Upper lobe of left lung (tissue), 6 donors: ENCODE measurements around the gene RCC2. TPM values are rescaled to one million over a fixed set of nuclear protein-coding genes. Genes with fewer than 3 reads are reported as not detected.

ENCODE experiments used
- ATAC-seq, 2 donors: fragments of 200-7000 bp; cut with Tn5 transposase; one replicate each; pipeline ENCODE4 v1.9.1; 2022; ENCODE audit warnings: mild to moderate bottlenecking in 2 of 2, moderate library complexity in 2 of 2; ENCODE audit not compliant: low FRiP score in 2 of 2
- DNase-seq, 2 donors: peaks; one replicate each; pipeline ENCODE4 v3.0.0-alpha.2; 2019 to 2020
- H3K27ac ChIP-seq, 4 donors: fragments of 200-600 bp; sonication (generic); one replicate each; pipeline ENCODE4 v1.5.1; 2016 to 2019
- H3K27me3 ChIP-seq, 4 donors: fragments of 200-600 bp; sonication (generic); one replicate each; pipeline ENCODE4 v1.5.1; 2017 to 2019
- H3K36me3 ChIP-seq, 4 donors: fragments of 200-600 bp; sonication (generic); one replicate each; pipeline ENCODE4 v1.5.1; 2016 to 2019
- H3K4me1 ChIP-seq, 4 donors: fragments of 200-600 bp; sonication (generic); one replicate each; pipeline ENCODE4 v1.5.1; 2018 to 2019
- H3K4me3 ChIP-seq, 4 donors: fragments of 200-600 bp; sonication (generic); one replicate each; pipeline ENCODE4 v1.5.1; 2017 to 2019; ENCODE audit warnings: mild to moderate bottlenecking in 2 of 4, moderate library complexity in 1 of 4
- H3K9me3 ChIP-seq, 4 donors: fragments of 200-600 bp; sonication (generic); one replicate each; pipeline ENCODE4 v1.5.1; 2018 to 2019
- EP300 ChIP-seq, 4 donors: sonication (generic); formaldehyde crosslinking; IDR thresholded peaks; one replicate each; pipeline ENCODE4 v1.5.1; 2017; ENCODE audit warnings: antibody characterized with exemption in 4 of 4, control low read depth in 2 of 4
- POLR2A ChIP-seq, 4 donors: fragments of 450-650 bp; IDR thresholded peaks; one replicate each; pipeline ENCODE4 v1.5.1; 2016 to 2017; ENCODE audit warnings: antibody characterized with exemption in 4 of 4, mild to moderate bottlenecking in 2 of 4
- POLR2AphosphoS5 ChIP-seq, 2 donors: sonication (generic); formaldehyde crosslinking; IDR thresholded peaks; one replicate each; pipeline ENCODE4 v1.5.1; 2017; ENCODE audit warnings: antibody characterized with exemption in 2 of 2
- WGBS, 2 donors: methylation state at CpG; one replicate each; pipeline ENCODE4 v1.1.5; 2017 to 2018; 5-methylcytosine and 5-hydroxymethylcytosine counted together
- total RNA-seq, 6 donors: library from RNA; depleted of rRNA in 4 of 6; stranded (reverse); fragments of >200 nt in 4 of 6; gene quantifications; one replicate each; pipeline versions ENCODE4 v1.1.0 to v1.2.1, GENCODE V29; 2016 to 2021
- TF ChIP-seq, protein P1 (sequence below), 6 experiments: fragments of 450-650 bp in 4 of 6; fragments of 200-600 bp in 2 of 6; sonication (generic) in 2 of 6; IDR thresholded peaks; one replicate each; pipeline ENCODE4 v1.5.1; 2016 to 2019; ENCODE audit warnings: antibody characterized with exemption in 6 of 6
- donor health status: DM: no; HTN: no; CAD: no; lungs with moderate emphysema.
- donor health status: DM: no; HTN: yes; CAD: no; lungs with severe emphysema.

RCC2 gene
- total RNA-seq, 6 donors from 2014 or later, result 32.1 to 66.2 (median 47.7) TPM

DNA sequence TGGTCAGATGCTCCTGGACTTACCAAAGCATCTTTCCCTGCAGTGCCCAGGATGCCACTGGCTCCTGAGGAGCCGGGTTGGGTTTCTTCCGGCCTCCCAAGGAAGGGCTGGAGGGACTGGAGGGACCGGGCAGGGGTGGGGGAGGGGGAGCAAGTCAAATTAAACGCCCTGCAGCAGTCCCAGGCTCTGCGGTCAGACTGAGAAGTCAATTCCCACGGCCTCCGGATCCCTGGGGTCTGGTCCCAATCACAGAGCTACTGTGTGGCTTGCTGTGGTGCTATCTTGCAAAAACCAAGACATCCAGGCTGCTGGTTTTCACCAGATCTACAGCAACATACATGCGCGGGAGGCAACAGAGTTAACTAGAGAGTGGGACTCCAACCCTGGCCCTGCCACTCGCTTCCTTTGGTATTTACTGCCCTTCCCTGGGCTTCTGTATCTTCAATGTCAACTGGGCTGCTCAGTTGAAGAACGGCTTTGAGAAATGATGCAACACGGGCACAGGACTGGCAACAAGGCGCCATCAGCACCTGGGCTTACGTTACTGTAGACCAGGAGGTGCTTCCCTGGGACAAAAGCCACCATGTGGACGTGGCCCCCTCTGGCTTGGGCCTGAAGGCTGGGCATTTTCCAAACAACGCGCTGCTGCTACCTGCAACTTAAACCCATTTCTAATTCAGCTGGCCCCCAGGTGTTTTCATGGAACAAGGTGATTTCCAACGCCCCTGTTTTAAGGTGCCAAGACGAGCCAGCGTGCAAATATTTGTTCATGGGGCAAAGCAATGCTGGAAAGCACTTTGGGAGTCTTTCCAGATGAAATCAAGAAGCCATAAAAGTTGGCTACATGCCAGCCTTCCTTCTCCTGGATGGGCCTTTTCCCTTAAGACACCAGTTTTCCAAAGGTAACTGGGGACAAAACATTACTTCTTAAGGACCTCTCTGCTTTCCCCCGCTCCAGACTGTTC, 11.5 kb downstream of the RCC2 start:
- Histone ChIP-seq H3K27ac (no peak overlapping the region), H3K36me3 (peaks cover 12 to 73% (median 50%) of the 10 kb centered on the region in 4 donors), H3K27me3 (no peaks in the 10 kb centered on the region), H3K4me3 (no peak overlapping the region), H3K9me3 (no peaks in the 10 kb centered on the region), H3K4me1 (peaks cover 0 to 31% (median 18%) of the 10 kb centered on the region in 4 donors)
- no peak for ATAC-seq
- 77 to 81% methylated on average over 14 to 21 of the region's 21 CpGs for WGBS, 2 donors
- DNase-seq, result no peak
- no peak for TF ChIP-seq EP300 (IDR thresholded peaks at IDR 0.05)
- TF ChIP-seq, protein P1, sequence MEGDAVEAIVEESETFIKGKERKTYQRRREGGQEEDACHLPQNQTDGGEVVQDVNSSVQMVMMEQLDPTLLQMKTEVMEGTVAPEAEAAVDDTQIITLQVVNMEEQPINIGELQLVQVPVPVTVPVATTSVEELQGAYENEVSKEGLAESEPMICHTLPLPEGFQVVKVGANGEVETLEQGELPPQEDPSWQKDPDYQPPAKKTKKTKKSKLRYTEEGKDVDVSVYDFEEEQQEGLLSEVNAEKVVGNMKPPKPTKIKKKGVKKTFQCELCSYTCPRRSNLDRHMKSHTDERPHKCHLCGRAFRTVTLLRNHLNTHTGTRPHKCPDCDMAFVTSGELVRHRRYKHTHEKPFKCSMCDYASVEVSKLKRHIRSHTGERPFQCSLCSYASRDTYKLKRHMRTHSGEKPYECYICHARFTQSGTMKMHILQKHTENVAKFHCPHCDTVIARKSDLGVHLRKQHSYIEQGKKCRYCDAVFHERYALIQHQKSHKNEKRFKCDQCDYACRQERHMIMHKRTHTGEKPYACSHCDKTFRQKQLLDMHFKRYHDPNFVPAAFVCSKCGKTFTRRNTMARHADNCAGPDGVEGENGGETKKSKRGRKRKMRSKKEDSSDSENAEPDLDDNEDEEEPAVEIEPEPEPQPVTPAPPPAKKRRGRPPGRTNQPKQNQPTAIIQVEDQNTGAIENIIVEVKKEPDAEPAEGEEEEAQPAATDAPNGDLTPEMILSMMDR (IDR thresholded peaks at IDR 0.05), result no peak
- TF ChIP-seq POLR2AphosphoS5 (IDR thresholded peaks at IDR 0.05), result no peak
- TF ChIP-seq POLR2A (IDR thresholded peaks at IDR 0.05), result no peak

DNA sequence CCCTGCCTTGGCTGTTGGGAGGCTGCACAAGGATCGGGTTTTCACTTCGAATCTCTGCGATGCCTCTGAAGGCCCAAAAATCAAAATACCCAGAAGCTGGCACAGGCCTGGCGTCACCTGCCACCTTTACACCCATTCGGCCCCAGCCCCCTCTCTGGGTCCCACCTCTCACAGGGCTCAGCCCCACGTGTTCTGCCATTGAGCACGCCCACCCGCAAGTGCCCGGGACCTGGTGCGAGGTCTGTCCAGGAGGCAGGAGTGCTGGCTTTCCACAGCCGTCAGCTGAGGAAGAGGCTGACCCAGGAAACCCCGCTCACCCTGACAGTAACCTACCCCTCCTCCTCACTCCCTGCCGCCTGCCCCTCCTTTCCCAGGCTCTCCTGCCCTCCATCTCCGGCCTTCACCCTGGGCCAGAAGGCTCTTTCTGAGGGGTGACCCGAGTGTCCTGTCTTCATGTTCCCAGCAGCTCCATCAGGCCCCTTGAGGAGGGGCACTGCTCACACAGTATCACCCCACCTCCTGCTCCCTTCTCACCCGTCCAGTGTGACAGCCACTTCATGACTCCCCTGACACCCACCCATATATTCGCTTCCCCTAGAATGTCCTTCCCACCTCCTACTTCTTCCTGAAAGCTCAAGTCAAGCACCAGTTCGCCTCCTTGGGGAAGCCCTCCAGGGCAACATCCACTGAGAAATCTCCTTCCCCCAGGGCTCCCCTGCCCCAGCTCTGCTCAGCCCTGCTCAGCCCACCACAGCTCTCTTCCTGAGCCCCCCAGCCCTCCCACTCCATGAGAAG, 13.5 kb downstream of the RCC2 start:
- TF ChIP-seq POLR2A (IDR thresholded peaks at IDR 0.05) (no peak), POLR2AphosphoS5 (IDR thresholded peaks at IDR 0.05) (no peak), EP300 (IDR thresholded peaks at IDR 0.05) (no peak)
- TF ChIP-seq, protein P1 (IDR thresholded peaks at IDR 0.05), result no peak
- WGBS, 2 donors, result 89 to 95% methylated on average over 13 to 18 of the region's 18 CpGs
- H3K36me3 ChIP-seq, result peaks cover 16 to 88% (median 61%) of the 10 kb centered on the region in 4 donors

DNA sequence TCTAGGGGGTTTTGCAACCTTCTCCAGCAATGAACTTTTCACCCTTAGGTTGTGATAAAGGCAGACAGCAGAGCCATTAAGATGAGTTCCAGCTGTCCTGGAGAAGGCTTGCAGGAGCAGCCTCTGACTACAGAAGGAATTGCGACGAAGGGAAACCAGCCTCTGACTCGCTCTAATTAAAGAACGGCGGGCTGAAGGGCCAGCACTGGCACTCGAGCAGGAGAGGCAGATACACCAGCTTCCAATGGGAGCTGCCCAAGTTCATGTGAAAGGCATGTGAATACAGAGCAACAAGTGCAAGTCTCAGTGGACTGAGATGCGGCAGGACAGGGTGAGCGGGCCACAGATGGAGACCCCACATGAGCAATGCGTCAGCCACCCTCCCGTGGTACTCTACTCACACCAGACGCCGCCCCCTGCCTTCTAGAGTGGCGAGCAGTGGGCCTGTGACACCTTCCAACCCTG, 15.7 kb downstream of the RCC2 start:
- Histone ChIP-seq H3K4me1 (peaks cover 0 to 16% (median 8%) of the 10 kb centered on the region in 4 donors), H3K36me3 (peaks cover 22 to 97% (median 66%) of the 10 kb centered on the region in 4 donors), H3K4me3 (no peak overlapping the region), H3K27ac (peak overlapping the region in 2 of 4 donors; percentile 4 to 52), H3K9me3 (no peaks in the 10 kb centered on the region), H3K27me3 (no peaks in the 10 kb centered on the region)
- ATAC-seq (no peak), DNase-seq (no peak)
- WGBS, 2 donors, result 81 to 90% methylated on average over 11 to 13 of the region's 13 CpGs
- TF ChIP-seq POLR2AphosphoS5 (IDR thresholded peaks at IDR 0.05) (no peak), EP300 (IDR thresholded peaks at IDR 0.05) (no peak)

More for the DNA sequence above, 13.5 kb downstream of the RCC2 start:
- Histone ChIP-seq H3K4me3 (no peak overlapping the region), H3K27me3 (no peaks in the 10 kb centered on the region), H3K4me1 (peaks cover 0 to 31% (median 11%) of the 10 kb centered on the region in 4 donors), H3K27ac (no peak overlapping the region), H3K9me3 (no peaks in the 10 kb centered on the region)
- DNase-seq (no peak), ATAC-seq (no peak)

DNA sequence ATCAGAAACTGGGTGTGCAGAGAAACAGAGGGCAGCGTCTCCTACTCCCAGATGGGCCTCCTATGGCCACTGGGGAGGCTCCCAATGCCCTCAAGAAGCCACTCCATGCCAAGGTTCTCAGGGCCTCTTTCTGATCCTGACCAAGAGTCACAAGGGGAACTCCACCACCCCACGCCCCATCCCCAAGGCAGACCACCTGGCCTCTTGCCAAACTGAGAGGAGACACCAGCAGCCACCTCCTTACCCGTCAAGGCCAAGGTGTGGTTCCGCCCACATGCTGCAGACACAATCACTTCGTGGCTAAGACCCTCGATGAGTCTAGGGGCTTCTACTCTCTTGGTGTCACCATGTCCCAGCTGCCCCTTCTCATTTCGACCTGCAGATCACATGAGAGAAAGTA, 17.0 kb downstream of the RCC2 start:
- H3K4me1 ChIP-seq, result peaks cover 0 to 5% (median under 1%) of the 10 kb centered on the region in 4 donors
- WGBS, 2 donors, result 62 to 78% methylated on average over 4 to 7 of the region's 7 CpGs
- H3K9me3 ChIP-seq, result no peaks in the 10 kb centered on the region
- ATAC-seq (no peak), DNase-seq (no peak)
- no peak overlapping the region for H3K4me3 ChIP-seq
- TF ChIP-seq POLR2AphosphoS5 (IDR thresholded peaks at IDR 0.05), result no peak
- TF ChIP-seq POLR2A (IDR thresholded peaks at IDR 0.05), result no peak
- TF ChIP-seq, protein P1 (IDR thresholded peaks at IDR 0.05), result no peak
- TF ChIP-seq EP300 (IDR thresholded peaks at IDR 0.05), result no peak
- H3K27ac ChIP-seq, result no peak overlapping the region
- H3K36me3 ChIP-seq, result peaks cover 17 to 97% (median 66%) of the 10 kb centered on the region in 4 donors
- no peaks in the 10 kb centered on the region for H3K27me3 ChIP-seq
